Measurements from ENCODE around the gene SH3GLB2.

SH3GLB2 gene

DNA sequence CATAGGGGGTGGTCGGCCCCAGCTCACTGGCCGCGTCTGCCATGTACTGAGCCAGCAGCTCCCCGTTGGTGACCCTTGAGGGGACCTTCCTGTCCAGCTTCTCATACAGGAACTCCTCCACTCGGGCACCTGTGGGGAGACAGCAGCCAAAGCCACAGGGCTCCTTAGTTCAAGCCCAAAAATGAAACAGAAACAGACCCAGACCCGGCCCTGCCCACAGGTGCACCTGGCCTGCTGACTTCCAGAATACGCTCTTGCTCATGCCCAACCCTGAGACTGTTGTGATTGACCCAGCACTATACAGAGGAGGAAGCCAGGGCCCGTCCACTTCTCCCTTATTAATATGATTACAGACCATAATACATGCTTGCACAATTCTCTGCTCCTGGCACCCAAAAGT lies 7.0 kb downstream of the SH3GLB2 start:
- peaks cover 6 to 10% of the 10 kb centered on the region in 2 donors for H3K4me1 ChIP-seq (ENCODE audit: control insufficient read depth in 2 of 2, insufficient read depth in 1 of 2, low read depth in 1 of 2, low read length in 2 of 2)
- no peak overlapping the region for H3K4ac ChIP-seq (ENCODE audit: low read length)
- H3K9ac ChIP-seq (ENCODE audit: low read depth, low read length, poor library complexity), result no peak overlapping the region
- peaks cover 0 to 18% of the 10 kb centered on the region in 2 donors for H3K36me3 ChIP-seq (replicated peaks in 1 of 2; ENCODE audit: control insufficient read depth in 2 of 2, insufficient read depth in 2 of 2, low read length in 2 of 2)
- H3K4me3 ChIP-seq (ENCODE audit: low read length in 2 of 2), result no peak overlapping the region
- H2BK5ac ChIP-seq (ENCODE audit: low read length), result no peak overlapping the region
- no peak overlapping the region for H2BK15ac ChIP-seq (ENCODE audit: low read length)
- no peak overlapping the region for H4K91ac ChIP-seq (ENCODE audit: low read depth, low read length, poor library complexity)
- no peak overlapping the region for H3K14ac ChIP-seq (ENCODE audit: low read length)
- H2BK12ac ChIP-seq (ENCODE audit: low read length), result no peak overlapping the region
- H3K23ac ChIP-seq (ENCODE audit: low read depth, low read length, poor library complexity), result peak overlapping the region; percentile 11
- H3K9me3 ChIP-seq (replicated peaks in 1 of 2; ENCODE audit: control insufficient read depth in 2 of 2, insufficient read depth in 1 of 2, low read depth in 1 of 2, low read length in 2 of 2), result no peaks in the 10 kb centered on the region
- no peaks in the 10 kb centered on the region for H3K27me3 ChIP-seq (ENCODE audit: control insufficient read depth in 3 of 3, insufficient read depth in 3 of 3, low read depth in 1 of 3, low read length in 3 of 3)
- H3K4me2 ChIP-seq (ENCODE audit: insufficient read depth, low read length, poor library complexity, severe bottlenecking), result no peak overlapping the region
- no peak overlapping the region for H2AFZ ChIP-seq (ENCODE audit: low read length)
- H2BK120ac ChIP-seq (ENCODE audit: low read depth, low read length), result no peak overlapping the region
- no peak overlapping the region for H2AK5ac ChIP-seq (ENCODE audit: low read depth, low read length)
- no peak overlapping the region for H3K27ac ChIP-seq (replicated peaks; ENCODE audit: low read length)
- H3K79me1 ChIP-seq (ENCODE audit: low read depth, low read length), result peaks cover 7% of the 10 kb centered on the region
- no peak overlapping the region for H3K18ac ChIP-seq (ENCODE audit: low read length)
- WGBS, 2 donors (ENCODE audit: extremely low coverage in 2 of 2, insufficient read length in 2 of 2, insufficient replicate concordance in 1 of 2), result no CpG with 5 or more reads among the region's 8 CpGs
- no peak for DNase-seq (ENCODE audit: low spot score)
- no peak overlapping the region for H4K8ac ChIP-seq (ENCODE audit: low read depth, low read length)

DNA sequence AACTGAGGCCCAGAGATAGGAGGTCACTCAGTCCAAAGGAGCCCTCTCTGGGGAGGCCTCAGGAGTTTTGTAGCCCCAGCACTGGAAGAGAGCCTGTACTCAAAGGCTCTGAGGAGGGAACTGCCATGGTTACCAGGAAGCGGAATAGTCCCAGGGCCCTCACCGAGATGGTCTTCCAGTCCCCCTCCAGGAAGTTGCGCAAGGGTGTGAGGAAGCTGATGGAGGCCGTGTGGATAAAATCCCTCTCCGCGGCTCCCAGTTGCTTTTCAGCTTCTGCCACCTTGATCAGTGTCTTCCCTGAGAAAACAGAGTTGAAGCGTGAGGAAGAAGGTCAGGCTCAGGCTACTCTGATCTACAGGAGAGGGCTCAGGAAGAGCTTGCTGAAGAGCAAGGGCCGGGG lies 13.5 kb downstream of the SH3GLB2 start:
- no peak overlapping the region for H2AFZ ChIP-seq (ENCODE audit: low read length)
- H3K23ac ChIP-seq (ENCODE audit: low read depth, low read length, poor library complexity), result no peak overlapping the region
- no peak overlapping the region for H3K9ac ChIP-seq (ENCODE audit: low read depth, low read length, poor library complexity)
- peak overlapping the region; percentile 13 for H2BK5ac ChIP-seq (ENCODE audit: low read length)
- no peak overlapping the region for H2BK15ac ChIP-seq (ENCODE audit: low read length)
- no peak overlapping the region for H2AK5ac ChIP-seq (ENCODE audit: low read depth, low read length)
- H3K9me3 ChIP-seq (replicated peaks in 1 of 2; ENCODE audit: control insufficient read depth in 2 of 2, insufficient read depth in 1 of 2, low read depth in 1 of 2, low read length in 2 of 2), result no peaks in the 10 kb centered on the region
- H2BK120ac ChIP-seq (ENCODE audit: low read depth, low read length), result no peak overlapping the region
- no peak overlapping the region for H3K4ac ChIP-seq (ENCODE audit: low read length)
- no peak for DNase-seq (ENCODE audit: low spot score)
- peaks cover 11% of the 10 kb centered on the region for H3K79me1 ChIP-seq (ENCODE audit: low read depth, low read length)
- H3K27me3 ChIP-seq (ENCODE audit: control insufficient read depth in 3 of 3, insufficient read depth in 3 of 3, low read depth in 1 of 3, low read length in 3 of 3), result no peaks in the 10 kb centered on the region
- WGBS, 2 donors (ENCODE audit: extremely low coverage in 2 of 2, insufficient read length in 2 of 2, insufficient replicate concordance in 1 of 2), result no CpG with 5 or more reads among the region's 8 CpGs
- H3K4me3 ChIP-seq (ENCODE audit: low read length in 2 of 2), result no peak overlapping the region
- peaks cover 30 to 75% of the 10 kb centered on the region in 2 donors for H3K36me3 ChIP-seq (replicated peaks in 1 of 2; ENCODE audit: control insufficient read depth in 2 of 2, insufficient read depth in 2 of 2, low read length in 2 of 2)
- no peak overlapping the region for H4K91ac ChIP-seq (ENCODE audit: low read depth, low read length, poor library complexity)
- no peak overlapping the region for H4K8ac ChIP-seq (ENCODE audit: low read depth, low read length)
- H3K14ac ChIP-seq (ENCODE audit: low read length), result no peak overlapping the region
- H3K4me1 ChIP-seq (ENCODE audit: control insufficient read depth in 2 of 2, insufficient read depth in 1 of 2, low read depth in 1 of 2, low read length in 2 of 2), result peaks cover 1 to 5% of the 10 kb centered on the region in 2 donors
- no peak overlapping the region for H2BK12ac ChIP-seq (ENCODE audit: low read length)
- H3K18ac ChIP-seq (ENCODE audit: low read length), result no peak overlapping the region
- no peak overlapping the region for H3K4me2 ChIP-seq (ENCODE audit: insufficient read depth, low read length, poor library complexity, severe bottlenecking)
- H3K27ac ChIP-seq (replicated peaks; ENCODE audit: low read length), result no peak overlapping the region

GRCh38 chr9:129014124-129014523 lies 14.0 kb downstream of the SH3GLB2 start:
- Histone ChIP-seq H4K91ac (ENCODE audit: low read depth, low read length, poor library complexity) (no peak overlapping the region), H3K23ac (ENCODE audit: low read depth, low read length, poor library complexity) (no peak overlapping the region), H4K8ac (ENCODE audit: low read depth, low read length) (no peak overlapping the region), H2AFZ (ENCODE audit: low read length) (no peak overlapping the region), H3K4me3 (ENCODE audit: low read length in 2 of 2) (no peak overlapping the region), H3K27ac (replicated peaks; ENCODE audit: low read length) (no peak overlapping the region), H3K36me3 (replicated peaks in 1 of 2; ENCODE audit: control insufficient read depth in 2 of 2, insufficient read depth in 2 of 2, low read length in 2 of 2) (peaks cover 32 to 75% of the 10 kb centered on the region in 2 donors), H3K9me3 (replicated peaks in 1 of 2; ENCODE audit: control insufficient read depth in 2 of 2, insufficient read depth in 1 of 2, low read depth in 1 of 2, low read length in 2 of 2) (no peaks in the 10 kb centered on the region), H2BK12ac (ENCODE audit: low read length) (no peak overlapping the region), H2BK120ac (ENCODE audit: low read depth, low read length) (no peak overlapping the region), H3K14ac (ENCODE audit: low read length) (no peak overlapping the region), H3K18ac (ENCODE audit: low read length) (no peak overlapping the region), H3K4me1 (ENCODE audit: control insufficient read depth in 2 of 2, insufficient read depth in 1 of 2, low read depth in 1 of 2, low read length in 2 of 2) (peaks cover 1 to 5% of the 10 kb centered on the region in 2 donors), H2AK5ac (ENCODE audit: low read depth, low read length) (no peak overlapping the region), H3K4ac (ENCODE audit: low read length) (no peak overlapping the region), H3K4me2 (ENCODE audit: insufficient read depth, low read length, poor library complexity, severe bottlenecking) (no peak overlapping the region), H3K79me1 (ENCODE audit: low read depth, low read length) (peaks cover 11% of the 10 kb centered on the region), H3K27me3 (ENCODE audit: control insufficient read depth in 3 of 3, insufficient read depth in 3 of 3, low read depth in 1 of 3, low read length in 3 of 3) (no peaks in the 10 kb centered on the region), H2BK15ac (ENCODE audit: low read length) (no peak overlapping the region), H3K9ac (ENCODE audit: low read depth, low read length, poor library complexity) (no peak overlapping the region), H2BK5ac (ENCODE audit: low read length) (peak overlapping the region; percentile 13)
- DNase-seq (ENCODE audit: low spot score), result no peak
- WGBS, 2 donors (ENCODE audit: extremely low coverage in 2 of 2, insufficient read length in 2 of 2, insufficient replicate concordance in 1 of 2), result no CpG with 5 or more reads among the region's 11 CpGs

GRCh38 chr9:129013674-129014073 lies 14.5 kb downstream of the SH3GLB2 start:
- H4K8ac ChIP-seq (ENCODE audit: low read depth, low read length), result peak overlapping the region; percentile 43
- H3K79me1 ChIP-seq (ENCODE audit: low read depth, low read length), result peaks cover 12% of the 10 kb centered on the region
- no peak overlapping the region for H2BK5ac ChIP-seq (ENCODE audit: low read length)
- H4K91ac ChIP-seq (ENCODE audit: low read depth, low read length, poor library complexity), result no peak overlapping the region
- peak overlapping the region; percentile 44 for H3K9ac ChIP-seq (ENCODE audit: low read depth, low read length, poor library complexity)
- no peak overlapping the region for H3K4me2 ChIP-seq (ENCODE audit: insufficient read depth, low read length, poor library complexity, severe bottlenecking)
- no peak for DNase-seq (ENCODE audit: low spot score)
- H2BK12ac ChIP-seq (ENCODE audit: low read length), result no peak overlapping the region
- no peak overlapping the region for H3K4ac ChIP-seq (ENCODE audit: low read length)
- peak overlapping the region; percentile 71 for H3K14ac ChIP-seq (ENCODE audit: low read length)
- no peak overlapping the region for H2AK5ac ChIP-seq (ENCODE audit: low read depth, low read length)
- H3K27me3 ChIP-seq (ENCODE audit: control insufficient read depth in 3 of 3, insufficient read depth in 3 of 3, low read depth in 1 of 3, low read length in 3 of 3), result no peaks in the 10 kb centered on the region
- H3K4me1 ChIP-seq (ENCODE audit: control insufficient read depth in 2 of 2, insufficient read depth in 1 of 2, low read depth in 1 of 2, low read length in 2 of 2), result peaks cover 1 to 5% of the 10 kb centered on the region in 2 donors
- peaks cover 33 to 75% of the 10 kb centered on the region in 2 donors for H3K36me3 ChIP-seq (replicated peaks in 1 of 2; ENCODE audit: control insufficient read depth in 2 of 2, insufficient read depth in 2 of 2, low read length in 2 of 2)
- H3K18ac ChIP-seq (ENCODE audit: low read length), result no peak overlapping the region
- no peak overlapping the region for H2BK15ac ChIP-seq (ENCODE audit: low read length)
- no peaks in the 10 kb centered on the region for H3K9me3 ChIP-seq (replicated peaks in 1 of 2; ENCODE audit: control insufficient read depth in 2 of 2, insufficient read depth in 1 of 2, low read depth in 1 of 2, low read length in 2 of 2)
- no CpG with 5 or more reads among the region's 11 CpGs for WGBS, 2 donors (ENCODE audit: extremely low coverage in 2 of 2, insufficient read length in 2 of 2, insufficient replicate concordance in 1 of 2)
- peak overlapping the region; percentile 55 for H3K23ac ChIP-seq (ENCODE audit: low read depth, low read length, poor library complexity)
- no peak overlapping the region for H3K4me3 ChIP-seq (ENCODE audit: low read length in 2 of 2)
- no peak overlapping the region for H2AFZ ChIP-seq (ENCODE audit: low read length)
- no peak overlapping the region for H3K27ac ChIP-seq (replicated peaks; ENCODE audit: low read length)
- no peak overlapping the region for H2BK120ac ChIP-seq (ENCODE audit: low read depth, low read length)

All from neuronal stem cell (in vitro differentiated cells).